Measurements from ENCODE around the gene ARID1B. TPM values are rescaled to one million over a fixed set of nuclear protein-coding genes. Genes with fewer than 3 reads are reported as not detected.
A peak's percentile ranks its signal among the peaks of the same experiment; 100 is the strongest.

The ARID1B gene
- total RNA-seq, 6 experiments from 2014 or later = 32.5 to 44.3 (median 36.5) TPM

DNA sequence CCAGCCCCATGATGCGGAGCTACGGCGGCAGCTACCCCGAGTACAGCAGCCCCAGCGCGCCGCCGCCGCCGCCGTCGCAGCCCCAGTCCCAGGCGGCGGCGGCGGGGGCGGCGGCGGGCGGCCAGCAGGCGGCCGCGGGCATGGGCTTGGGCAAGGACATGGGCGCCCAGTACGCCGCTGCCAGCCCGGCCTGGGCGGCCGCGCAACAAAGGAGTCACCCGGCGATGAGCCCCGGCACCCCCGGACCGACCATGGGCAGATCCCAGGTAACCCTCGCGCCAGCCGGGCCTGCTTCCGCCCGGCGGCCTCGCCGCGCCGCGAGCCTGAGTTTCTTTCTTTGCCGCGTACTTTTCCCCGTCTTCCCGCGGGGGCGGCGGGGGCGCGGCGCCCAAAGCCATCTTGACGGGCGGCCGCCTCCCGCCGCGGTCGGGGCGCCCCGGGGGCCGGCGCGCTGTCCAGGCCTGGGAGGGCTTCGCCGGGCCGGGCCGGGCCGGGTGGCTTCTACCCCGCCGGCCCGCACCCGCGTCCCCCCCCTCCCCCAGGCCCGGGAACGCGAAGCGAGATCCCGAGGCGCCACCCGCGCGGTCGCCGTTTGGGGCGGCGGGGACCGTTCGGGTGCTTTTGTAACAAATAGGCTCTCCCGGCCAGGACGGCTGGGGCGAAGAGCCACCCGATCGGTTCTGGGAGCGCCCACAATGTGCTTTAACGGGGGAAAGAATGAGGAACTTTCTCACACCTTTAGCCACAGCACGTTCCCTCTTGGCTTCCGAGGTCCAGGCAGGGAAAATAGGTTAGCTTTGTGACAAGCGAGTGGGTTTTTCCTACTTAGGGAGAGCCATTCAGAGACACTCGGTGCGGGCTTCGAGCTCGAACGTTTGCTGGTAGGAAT lies 2.3 kb downstream of the ARID1B start:
- Mint-ChIP-seq H3K27me3 (ENCODE audit: insufficient read depth) (peaks cover 2% of the 10 kb centered on the region; the same call in 1 of the 2 replicates), H3K4me3 (peak overlapping the region; percentile 89), H3K4me1 (ENCODE audit: low read depth) (peaks cover 65% of the 10 kb centered on the region), H3K36me3 (ENCODE audit: low read depth) (no peaks in the 10 kb centered on the region), H3K27ac (peak overlapping the region; percentile 83), H3K9me3 (no peaks in the 10 kb centered on the region)
- DNase-seq = no peak
- TF ChIP-seq, protein P1, sequence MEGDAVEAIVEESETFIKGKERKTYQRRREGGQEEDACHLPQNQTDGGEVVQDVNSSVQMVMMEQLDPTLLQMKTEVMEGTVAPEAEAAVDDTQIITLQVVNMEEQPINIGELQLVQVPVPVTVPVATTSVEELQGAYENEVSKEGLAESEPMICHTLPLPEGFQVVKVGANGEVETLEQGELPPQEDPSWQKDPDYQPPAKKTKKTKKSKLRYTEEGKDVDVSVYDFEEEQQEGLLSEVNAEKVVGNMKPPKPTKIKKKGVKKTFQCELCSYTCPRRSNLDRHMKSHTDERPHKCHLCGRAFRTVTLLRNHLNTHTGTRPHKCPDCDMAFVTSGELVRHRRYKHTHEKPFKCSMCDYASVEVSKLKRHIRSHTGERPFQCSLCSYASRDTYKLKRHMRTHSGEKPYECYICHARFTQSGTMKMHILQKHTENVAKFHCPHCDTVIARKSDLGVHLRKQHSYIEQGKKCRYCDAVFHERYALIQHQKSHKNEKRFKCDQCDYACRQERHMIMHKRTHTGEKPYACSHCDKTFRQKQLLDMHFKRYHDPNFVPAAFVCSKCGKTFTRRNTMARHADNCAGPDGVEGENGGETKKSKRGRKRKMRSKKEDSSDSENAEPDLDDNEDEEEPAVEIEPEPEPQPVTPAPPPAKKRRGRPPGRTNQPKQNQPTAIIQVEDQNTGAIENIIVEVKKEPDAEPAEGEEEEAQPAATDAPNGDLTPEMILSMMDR (IDR thresholded peaks at IDR 0.05) = no peak

DNA sequence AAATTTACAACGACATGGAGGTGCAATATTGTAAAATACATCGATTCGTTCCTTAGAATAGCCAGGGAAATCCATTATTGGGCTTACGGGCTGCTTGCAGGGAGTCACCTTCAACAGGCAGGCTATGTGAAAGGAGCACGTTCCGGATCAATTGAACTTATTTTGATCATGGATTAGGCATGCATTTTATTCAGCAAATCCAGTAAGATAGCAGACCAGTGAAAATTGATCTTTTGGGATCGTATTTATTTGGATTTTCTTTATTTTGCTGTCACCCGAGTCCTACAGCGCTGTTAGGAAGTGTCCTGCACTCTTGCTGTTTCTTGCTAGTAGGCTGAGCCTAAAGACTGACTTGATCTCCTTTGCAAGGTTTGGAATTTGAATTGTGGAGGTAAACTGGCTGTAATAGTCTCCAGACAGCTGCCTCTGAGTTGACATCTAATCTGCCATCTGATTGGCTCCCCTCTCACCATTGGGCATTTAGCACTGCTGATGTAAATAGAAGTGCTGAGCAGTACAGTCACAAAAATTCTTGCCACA lies 3.0 kb downstream of the ARID1B start:
- H3K27me3 Mint-ChIP-seq (ENCODE audit: insufficient read depth) = peaks cover 2% of the 10 kb centered on the region; the same call in 1 of the 2 replicates
- peak overlapping the region; percentile 83 for H3K27ac Mint-ChIP-seq
- TF ChIP-seq, protein P1 (IDR thresholded peaks at IDR 0.05) = no peak
- no peaks in the 10 kb centered on the region for H3K36me3 Mint-ChIP-seq (ENCODE audit: low read depth)
- H3K9me3 Mint-ChIP-seq = no peaks in the 10 kb centered on the region
- DNase-seq = peak; percentile 91
- H3K4me1 Mint-ChIP-seq (ENCODE audit: low read depth) = peaks cover 58% of the 10 kb centered on the region
- H3K4me3 Mint-ChIP-seq = peak overlapping the region; percentile 89

DNA sequence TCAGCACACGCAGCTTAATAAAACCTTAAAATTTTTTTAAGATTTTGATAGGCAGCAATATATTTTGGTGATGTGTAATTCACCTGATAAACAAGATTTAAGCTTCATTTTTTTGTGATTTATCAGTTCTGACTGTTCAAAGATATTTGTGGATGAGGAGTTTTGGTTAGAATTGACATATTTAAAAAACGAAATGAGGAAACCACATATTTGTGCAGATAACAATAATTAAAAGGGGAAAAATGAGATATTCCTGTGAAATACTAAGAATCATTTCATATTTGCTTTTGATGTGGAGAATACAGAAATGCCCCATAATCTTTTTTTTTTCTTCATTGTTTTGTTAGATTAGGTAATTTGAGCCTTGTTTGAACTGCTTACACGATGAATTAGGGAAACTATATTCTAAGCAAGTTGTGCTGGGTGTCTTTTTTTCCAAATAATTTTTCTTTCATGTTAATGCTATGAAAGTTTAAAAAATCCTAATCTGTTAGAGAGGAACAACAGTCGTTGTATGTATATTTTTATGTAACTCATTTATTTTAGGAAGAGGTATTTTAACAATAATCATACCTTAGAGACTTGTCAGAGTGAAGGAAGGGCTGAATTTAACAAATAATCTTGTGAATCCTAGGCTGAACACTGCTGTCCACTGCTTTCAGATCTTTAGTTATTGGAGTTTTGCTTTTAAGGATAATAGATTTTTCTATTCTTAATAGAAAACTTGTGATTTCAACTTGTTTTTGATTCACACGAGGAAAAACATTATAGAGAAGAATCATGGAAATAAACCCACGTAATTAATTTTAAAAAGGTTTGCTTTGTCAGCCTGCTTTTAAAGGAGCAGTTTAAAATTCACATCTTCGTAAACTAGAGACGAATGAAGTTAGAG lies 4.0 kb downstream of the ARID1B start:
- Mint-ChIP-seq H3K9me3 (no peaks in the 10 kb centered on the region), H3K4me1 (ENCODE audit: low read depth) (peaks cover 58% of the 10 kb centered on the region), H3K36me3 (ENCODE audit: low read depth) (no peaks in the 10 kb centered on the region), H3K27ac (peak overlapping the region; percentile 83), H3K4me3 (peak overlapping the region; percentile 89), H3K27me3 (ENCODE audit: insufficient read depth) (peaks cover 2% of the 10 kb centered on the region; the same call in 1 of the 2 replicates)
- no peak for DNase-seq
- TF ChIP-seq, protein P1 (IDR thresholded peaks at IDR 0.05) = no peak

DNA sequence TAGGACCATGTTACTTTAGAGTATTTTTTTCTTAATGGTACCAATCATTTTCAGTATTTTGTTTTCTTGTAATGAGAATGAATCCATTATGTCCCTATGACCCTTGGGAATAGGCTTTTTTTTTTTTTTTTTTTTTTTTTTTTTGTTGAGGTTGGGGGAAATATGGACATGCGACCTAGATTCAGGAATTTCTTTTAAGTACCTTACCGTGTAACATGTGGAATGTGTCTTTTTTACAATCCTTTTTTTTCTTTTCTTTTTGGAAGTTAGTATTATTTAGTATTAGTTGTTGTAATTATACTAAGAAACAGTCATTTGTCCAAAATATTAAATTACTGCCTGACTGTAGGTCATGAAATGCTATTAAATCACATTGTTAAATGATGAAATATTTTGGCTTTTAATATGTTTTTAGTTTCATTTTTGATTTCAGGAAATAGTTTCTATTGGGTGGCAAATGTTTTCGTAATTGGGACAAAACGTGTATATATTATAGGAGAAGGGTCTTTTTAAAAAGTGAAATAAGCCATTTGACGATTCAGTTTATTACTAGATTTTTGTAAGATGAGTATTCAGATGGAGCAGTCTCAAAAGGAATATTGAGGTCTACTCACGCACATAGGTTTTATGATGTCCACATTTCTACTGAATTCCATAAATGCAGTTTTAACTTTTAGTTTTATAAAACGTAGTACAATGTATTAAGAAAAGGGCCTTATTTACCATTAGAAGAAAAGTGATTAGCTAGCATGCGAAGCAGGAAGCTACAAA lies 4.9 kb downstream of the ARID1B start:
- Mint-ChIP-seq H3K27me3 (ENCODE audit: insufficient read depth) (peaks cover 2% of the 10 kb centered on the region; the same call in 1 of the 2 replicates), H3K9me3 (no peaks in the 10 kb centered on the region), H3K4me1 (ENCODE audit: low read depth) (peaks cover 59% of the 10 kb centered on the region), H3K27ac (peak overlapping the region; percentile 83), H3K4me3 (peak overlapping the region; percentile 89), H3K36me3 (ENCODE audit: low read depth) (no peaks in the 10 kb centered on the region)
- no peak for DNase-seq
- TF ChIP-seq, protein P1 (IDR thresholded peaks at IDR 0.05) = no peak
